KOPT-K1 (cell line): Measurements from ENCODE around the gene NAA40.
A peak's percentile ranks its signal among the peaks of the same experiment; 100 is the strongest.

Source experiments
- H3K27ac ChIP-seq: fragments of 200-600 bp; sonication (generic); 2 replicates; pipeline ENCODE4 v1.5.1; 2016; ENCODE audit warnings: antibody characterized with exemption, mild to moderate bottlenecking, low read depth, low read length; ENCODE audit not compliant: poor library complexity, severe bottlenecking
- H3K36me3 ChIP-seq: fragments of 200-600 bp; sonication (generic); 2 replicates; pipeline ENCODE4 v1.5.1; 2017; ENCODE audit warnings: antibody characterized with exemption, mild to moderate bottlenecking, low read length, moderate library complexity; ENCODE audit not compliant: insufficient read depth
- H3K9me3 ChIP-seq: fragments of 200-600 bp; sonication (generic); 2 replicates; pipeline ENCODE4 v1.5.1; 2017; ENCODE audit warnings: antibody characterized with exemption, low read length, mild to moderate bottlenecking; ENCODE audit not compliant: insufficient read depth, poor library complexity, severe bottlenecking

NAA40 gene

DNA sequence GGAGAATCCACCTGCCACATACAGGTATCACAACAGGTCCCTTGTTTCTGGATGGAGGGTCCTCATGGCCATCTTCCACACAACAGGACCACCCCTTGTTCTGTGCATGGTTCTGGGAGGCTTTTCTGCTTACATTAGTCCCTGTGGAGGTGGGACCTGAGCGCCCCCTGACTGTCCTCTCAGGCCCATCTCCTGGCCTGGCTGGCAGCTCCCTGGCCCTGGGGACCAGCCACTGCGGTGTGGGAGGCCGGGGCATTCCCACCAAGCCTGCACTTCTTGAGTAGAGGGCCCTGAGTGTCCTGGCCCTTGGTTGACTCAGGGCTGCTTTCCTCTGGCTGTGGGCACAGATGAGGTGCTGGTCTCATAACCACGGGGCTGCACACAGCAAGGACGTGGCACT, 40.6 kb downstream of the NAA40 start:
- H3K9me3 ChIP-seq = no peaks in the 10 kb centered on the region
- peaks cover 29% of the 10 kb centered on the region for H3K36me3 ChIP-seq
- H3K27ac ChIP-seq = no peak overlapping the region

DNA sequence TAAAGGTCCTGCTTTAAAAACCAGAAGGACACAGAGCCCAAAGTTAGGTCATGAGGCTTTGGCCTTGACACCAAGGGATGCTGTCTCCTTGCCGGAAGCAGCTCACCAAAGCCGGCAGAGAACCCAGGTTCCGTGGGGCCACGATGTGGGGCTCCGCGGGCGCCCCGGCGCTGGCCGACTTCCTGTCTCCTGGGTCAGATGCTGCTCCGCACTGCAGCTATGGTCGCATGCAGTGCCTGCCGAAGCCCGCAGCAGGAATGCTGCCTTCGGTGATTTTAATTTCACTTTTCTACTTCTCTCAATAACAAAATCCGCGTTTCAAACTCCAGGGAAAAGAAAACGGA, 47.0 kb downstream of the NAA40 start:
- peak overlapping the region; percentile 82 for H3K27ac ChIP-seq
- peaks cover 29% of the 10 kb centered on the region for H3K36me3 ChIP-seq
- no peaks in the 10 kb centered on the region for H3K9me3 ChIP-seq

DNA sequence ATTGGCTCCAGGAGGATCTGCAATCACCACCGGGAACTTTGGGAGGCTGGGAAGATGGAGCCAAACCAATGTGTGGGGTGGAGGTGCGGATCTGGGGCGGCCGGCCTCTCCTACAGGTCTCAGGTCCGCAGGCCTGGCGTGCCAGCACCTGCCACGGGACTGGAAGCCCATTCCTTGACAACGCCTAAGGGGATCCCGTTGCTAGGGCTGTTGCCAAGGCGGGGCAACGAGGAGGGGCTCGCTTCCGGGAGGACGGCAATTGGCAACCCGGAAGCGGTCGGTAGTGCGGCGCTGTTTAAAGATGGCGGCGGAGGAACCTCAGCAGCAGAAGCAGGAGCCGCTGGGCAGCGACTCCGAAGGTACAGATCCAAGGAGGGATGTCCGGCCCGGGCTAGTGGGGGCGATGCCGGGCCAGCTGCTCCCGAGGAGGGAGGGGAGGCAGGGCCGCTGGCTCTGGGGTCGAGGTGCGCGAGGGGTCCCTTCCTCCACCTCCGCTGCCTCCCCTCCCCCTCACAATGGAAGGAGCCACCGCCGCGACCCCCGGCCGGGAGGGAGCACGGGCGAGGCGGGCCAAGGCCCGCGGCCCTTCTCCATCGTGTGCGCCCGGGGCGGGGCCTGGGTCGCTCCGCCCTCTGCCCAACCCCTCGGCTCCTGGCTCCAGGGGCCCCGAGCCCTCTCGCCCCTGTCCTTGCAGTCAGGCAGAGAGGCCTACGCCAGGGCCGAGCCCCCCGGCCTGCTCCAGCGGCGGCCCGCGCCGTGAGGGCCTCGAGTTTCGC, 47.5 kb downstream of the NAA40 start, which contains the start of gene OTUB1:
Gene OTUB1 (plus strand): TSS at position 283 of the 776 bp plus-strand sequence. CDS start 19 bp downstream, at position 302.
- H3K36me3 ChIP-seq = peaks cover 35% of the 10 kb centered on the region
- H3K27ac ChIP-seq = peak within 1 kb of the TSS; percentile 82
- no peaks in the 10 kb centered on the region for H3K9me3 ChIP-seq

DNA sequence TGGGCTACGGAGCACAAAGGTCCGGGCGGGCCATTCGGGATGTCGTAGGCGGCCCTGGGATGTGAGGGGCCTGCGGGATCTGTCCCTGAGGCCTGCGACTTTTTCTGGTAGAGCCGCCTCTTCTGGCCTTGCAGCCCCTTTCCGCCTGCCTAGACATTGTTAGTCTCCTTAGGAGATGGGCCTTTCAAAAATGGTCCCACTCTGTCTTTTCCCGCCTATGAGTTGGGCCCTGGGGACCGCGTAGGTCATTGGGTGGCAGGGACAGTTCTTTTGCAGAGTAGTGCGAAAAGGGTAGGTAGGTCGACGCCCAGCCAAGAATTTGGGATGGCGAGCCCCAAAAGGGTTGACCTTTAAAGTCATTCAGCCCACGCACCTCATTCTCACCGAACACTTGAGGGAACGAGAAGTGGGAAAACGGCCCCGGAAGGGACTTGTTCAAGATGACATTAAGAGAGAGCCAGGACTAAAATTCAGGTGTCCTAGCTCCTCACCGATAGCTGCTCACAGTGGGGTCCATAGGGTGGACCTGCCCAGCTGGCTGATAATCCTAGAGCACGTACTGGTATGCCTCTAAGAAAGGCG, 48.2 kb downstream of the NAA40 start:
- peaks cover 42% of the 10 kb centered on the region for H3K36me3 ChIP-seq
- peak overlapping the region; percentile 82 for H3K27ac ChIP-seq
- no peaks in the 10 kb centered on the region for H3K9me3 ChIP-seq

DNA sequence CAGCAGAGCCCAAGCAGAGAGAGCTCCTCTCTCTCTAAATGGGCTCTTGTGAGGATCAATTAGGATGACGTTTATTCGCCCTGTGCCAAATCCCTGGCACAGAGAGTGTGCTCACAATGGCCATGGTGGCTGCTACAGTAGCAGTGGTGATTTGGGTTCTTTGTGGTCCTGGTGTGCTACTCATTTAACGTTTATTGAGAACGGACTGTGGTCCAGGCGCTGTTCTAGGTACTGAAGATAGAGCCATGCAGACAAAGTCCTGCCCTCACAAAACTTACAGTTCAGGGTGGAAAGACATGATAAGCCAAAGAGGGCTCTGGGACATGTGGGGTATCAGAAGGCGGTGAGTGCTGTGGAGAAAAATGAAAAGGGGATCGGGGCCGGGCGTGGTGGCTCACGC, 52.8 kb downstream of the NAA40 start:
- no peak overlapping the region for H3K27ac ChIP-seq
- no peaks in the 10 kb centered on the region for H3K9me3 ChIP-seq
- H3K36me3 ChIP-seq = peaks cover 82% of the 10 kb centered on the region

DNA sequence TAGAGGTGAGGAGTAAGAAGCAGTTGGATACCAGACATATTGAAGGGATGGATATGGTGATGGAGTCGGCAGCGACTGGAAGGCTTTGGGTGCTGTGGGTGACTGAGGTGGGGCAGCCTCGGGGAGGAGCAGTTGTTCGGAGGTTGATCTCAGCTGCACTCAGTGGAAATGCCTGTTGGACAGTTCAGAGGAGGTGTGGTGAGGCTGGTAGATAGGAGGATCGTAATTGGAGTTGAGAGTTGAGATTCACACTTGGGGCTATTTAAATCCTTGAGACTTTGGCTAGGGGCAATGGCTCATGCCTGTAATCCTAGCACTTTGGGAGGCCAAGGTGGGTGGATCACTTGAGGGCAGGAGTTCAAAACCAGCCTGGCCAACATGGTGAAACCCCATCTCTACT, 54.3 kb downstream of the NAA40 start:
- H3K9me3 ChIP-seq = no peaks in the 10 kb centered on the region
- H3K36me3 ChIP-seq = peaks cover 95% of the 10 kb centered on the region
- H3K27ac ChIP-seq = no peak overlapping the region

DNA sequence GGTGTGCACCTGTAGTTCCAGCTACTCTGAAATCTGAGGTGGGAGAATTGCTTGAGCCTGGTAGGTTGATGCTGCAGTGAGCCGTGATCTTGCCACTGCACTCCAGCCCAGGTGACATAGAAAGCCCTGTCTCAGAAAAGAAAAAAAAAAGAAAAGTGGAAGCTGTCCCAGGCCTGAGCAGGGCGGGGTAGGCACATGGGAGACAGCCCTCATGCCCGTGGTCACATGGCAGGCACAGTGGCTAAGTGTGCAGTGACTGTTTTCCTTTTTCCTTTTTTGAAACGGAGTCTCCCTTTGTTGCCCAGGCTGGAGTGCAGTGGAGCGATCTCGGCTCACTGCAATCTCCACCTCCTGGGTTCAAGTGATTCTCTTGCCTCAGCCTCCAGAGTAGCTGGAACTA, 55.2 kb downstream of the NAA40 start:
- Histone ChIP-seq H3K36me3 (peaks cover 90% of the 10 kb centered on the region), H3K9me3 (no peaks in the 10 kb centered on the region), H3K27ac (no peak overlapping the region)

DNA sequence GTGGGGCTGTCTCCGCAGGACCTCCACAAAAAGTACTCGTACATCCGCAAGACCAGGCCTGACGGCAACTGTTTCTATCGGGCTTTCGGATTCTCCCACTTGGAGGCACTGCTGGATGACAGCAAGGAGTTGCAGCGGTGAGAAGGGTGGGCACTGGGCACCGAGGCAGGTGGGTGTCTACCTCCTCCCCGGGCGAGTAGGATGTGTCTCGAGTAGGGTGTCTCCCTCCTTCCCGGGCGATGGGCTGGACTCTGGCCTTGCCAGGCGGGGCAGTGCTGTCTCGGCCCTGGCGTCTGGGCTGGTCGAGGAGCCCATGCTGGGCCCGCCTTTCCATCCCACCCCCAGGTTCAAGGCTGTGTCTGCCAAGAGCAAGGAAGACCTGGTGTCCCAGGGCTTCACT, 57.7 kb downstream of the NAA40 start:
- H3K9me3 ChIP-seq = no peaks in the 10 kb centered on the region
- no peak overlapping the region for H3K27ac ChIP-seq
- H3K36me3 ChIP-seq = peaks cover 71% of the 10 kb centered on the region

DNA sequence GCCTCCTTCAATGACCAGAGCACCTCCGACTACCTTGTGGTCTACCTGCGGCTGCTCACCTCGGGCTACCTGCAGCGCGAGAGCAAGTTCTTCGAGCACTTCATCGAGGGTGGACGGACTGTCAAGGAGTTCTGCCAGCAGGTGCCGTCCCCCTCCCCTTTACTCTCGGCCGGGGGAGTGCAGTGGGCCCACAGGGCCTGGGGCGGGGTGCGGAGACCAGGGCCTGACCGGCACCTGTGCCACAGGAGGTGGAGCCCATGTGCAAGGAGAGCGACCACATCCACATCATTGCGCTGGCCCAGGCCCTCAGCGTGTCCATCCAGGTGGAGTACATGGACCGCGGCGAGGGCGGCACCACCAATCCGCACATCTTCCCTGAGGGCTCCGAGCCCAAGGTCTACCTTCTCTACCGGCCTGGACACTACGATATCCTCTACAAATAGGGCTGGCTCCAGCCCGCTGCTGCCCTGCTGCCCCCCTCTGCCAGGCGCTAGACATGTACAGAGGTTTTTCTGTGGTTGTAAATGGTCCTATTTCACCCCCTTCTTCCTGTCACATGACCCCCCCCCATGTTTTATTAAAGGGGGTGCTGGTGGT, 58.4 kb downstream of the NAA40 start:
- peaks cover 71% of the 10 kb centered on the region for H3K36me3 ChIP-seq

DNA sequence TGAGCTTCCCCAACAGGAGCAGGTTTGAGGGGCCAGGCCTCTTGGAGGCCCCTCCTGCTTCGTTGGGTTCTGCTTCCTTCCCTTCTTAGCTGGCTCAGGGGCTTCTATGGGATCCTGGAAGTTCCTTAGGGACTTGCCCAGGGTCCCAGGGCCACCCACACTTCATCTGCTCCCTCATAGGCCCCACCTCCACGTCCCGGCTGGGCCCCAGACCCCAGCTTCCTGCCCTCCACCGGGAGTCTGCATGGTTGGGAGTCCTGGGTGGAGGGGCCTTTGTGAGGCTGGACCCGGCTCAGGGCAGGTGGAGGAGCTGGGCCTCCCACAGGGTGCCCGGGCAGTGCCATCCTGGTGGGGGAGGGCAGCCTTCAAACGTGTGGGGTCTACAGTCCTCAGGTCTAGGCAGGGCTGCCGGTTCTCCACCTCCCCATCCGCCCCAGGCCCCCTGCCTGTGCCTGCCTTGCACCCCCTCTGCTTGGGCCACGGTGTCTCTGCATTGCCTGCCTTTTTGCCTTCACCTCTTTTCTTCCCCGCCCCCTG, 59.1 kb downstream of the NAA40 start:
- H3K27ac ChIP-seq = no peak overlapping the region
- no peaks in the 10 kb centered on the region for H3K9me3 ChIP-seq
- peaks cover 73% of the 10 kb centered on the region for H3K36me3 ChIP-seq

More for the DNA sequence above, 58.4 kb downstream of the NAA40 start:
- Histone ChIP-seq H3K27ac (no peak overlapping the region), H3K9me3 (no peaks in the 10 kb centered on the region)

DNA sequence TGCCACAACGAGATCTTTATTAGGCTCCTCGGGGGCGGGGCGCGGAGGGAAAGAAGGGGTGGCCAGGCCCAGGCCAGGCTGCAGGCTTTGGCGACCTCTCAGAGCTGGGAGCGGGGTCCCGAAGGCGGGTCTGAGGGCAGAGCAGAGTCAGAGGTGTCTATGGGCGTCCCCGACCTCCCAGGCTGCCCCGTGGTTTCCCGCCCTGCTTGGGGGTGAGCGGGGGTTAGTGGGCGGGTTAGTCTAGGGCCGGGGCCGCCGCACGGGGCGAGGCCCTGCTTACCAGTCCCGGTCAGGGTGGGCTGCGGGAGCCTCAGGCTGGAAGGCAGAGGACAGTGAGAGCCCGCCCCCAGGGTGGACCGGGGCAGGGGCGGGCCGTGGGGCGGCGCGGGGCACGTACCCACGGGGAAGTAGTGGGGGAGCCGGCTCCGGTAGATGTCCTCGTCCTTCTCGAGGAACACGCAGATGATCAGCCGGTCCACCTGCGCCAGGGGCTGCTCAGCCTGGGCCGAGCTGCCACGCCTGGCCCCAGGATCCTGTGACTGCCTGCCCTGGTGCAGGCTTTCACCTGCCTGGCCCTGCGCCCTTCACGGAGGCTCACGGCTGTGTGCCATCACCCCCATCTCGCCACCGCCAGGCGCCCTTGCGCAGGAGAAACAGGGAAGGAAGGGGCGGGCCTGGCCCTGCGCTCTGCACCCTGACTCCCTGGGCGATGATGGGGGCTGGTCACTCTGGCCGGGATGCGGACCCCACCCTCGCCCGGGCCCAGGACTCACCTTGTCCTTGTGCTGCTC, 60.0 kb downstream of the NAA40 start:
- H3K27ac ChIP-seq = no peak overlapping the region
- H3K36me3 ChIP-seq = peaks cover 75% of the 10 kb centered on the region
- no peaks in the 10 kb centered on the region for H3K9me3 ChIP-seq

DNA sequence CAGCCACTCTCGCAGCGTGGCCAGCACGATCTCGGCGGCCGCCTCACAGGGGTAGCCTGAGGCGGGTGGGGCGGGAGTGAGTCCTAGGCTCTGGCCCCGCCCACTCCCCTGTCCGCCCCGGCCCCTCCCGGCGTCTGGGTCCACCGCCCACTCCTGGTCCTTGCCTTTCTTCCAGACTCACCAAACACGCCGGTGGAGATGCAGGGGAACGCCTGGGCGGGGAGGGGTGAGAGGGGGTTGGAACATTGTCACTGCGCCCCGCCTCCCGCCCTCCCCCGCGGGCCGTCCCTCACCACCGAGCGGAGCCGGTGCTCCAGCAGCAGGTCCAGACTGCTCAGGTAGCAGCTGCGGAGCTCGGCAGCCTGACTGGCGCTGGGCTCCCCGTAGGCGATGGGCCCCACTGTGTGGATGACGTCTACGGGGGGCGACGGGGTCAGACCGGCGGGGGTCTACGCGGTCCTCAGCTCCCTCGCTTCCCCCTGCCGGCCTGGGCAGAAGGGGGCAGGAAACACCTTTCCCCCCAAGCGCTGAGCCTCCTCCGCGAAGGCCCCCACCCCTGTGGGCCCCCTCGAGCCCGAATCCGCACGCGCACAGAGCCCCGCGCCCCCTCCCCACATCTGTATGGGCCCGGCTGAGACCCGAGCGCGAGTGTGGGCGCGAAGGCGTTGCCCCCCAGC, 60.7 kb downstream of the NAA40 start:
- H3K27ac ChIP-seq = no peak overlapping the region
- H3K36me3 ChIP-seq = peaks cover 75% of the 10 kb centered on the region
- no peaks in the 10 kb centered on the region for H3K9me3 ChIP-seq

DNA sequence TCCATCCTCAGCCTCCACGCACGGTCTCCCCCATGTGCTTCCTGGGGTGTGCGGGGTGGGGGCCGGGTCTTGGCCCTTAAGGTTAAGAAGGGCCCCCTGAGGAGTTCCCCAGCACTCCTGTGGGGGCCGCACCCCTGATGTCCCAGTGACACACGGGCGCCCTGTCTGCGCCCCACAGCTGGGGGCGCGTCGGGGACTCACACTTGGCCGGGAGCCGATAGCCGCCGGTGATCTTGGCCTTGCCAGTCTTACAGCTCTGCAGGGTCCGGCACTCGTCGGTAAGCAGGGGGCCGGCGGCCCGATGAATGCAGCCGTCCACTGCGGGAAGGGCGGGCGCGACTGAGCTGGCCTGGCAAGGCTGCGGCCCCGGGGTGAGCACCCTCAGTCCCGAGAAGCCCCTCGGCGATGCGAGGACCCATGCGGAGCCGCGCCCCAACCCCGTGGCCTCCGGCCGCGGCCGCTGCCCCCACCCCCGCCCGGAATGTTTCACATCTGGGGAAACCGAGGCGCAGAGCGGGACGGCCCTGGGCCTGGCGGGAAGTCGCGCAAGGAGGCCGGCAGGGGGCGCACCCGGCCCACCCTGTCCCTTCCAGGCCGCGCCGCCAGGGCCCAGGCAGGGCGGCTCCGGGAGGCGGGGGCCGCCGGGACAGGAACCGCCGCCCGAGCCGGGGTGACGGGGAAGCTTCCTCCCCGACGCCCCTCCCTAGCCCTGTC, 61.4 kb downstream of the NAA40 start:
- no peaks in the 10 kb centered on the region for H3K9me3 ChIP-seq
- peaks cover 71% of the 10 kb centered on the region for H3K36me3 ChIP-seq
- no peak overlapping the region for H3K27ac ChIP-seq
